Keratinocyte (primary cell): ENCODE results near the gene KRT71. TPM values are rescaled to one million over a fixed set of nuclear protein-coding genes. Genes with fewer than 3 reads are reported as not detected.

ENCODE experiments used
- DNase-seq: peaks from one replicate; pipeline ENCODE4 v3.0.0-alpha.2; 2011; ENCODE audit warnings: low read depth, missing footprints, low spot score
- FAIRE-seq: peaks from 2 replicates; lab custom pipeline; 2011; peaks lifted over from hg19 to GRCh38; lab: Jason Lieb, UNC
- H2AFZ ChIP-seq: 2 replicates; pipeline ENCODE4 v1.6.0; 2012; ENCODE audit warnings: low read length, control low read depth, inconsistent platforms; ENCODE audit not compliant: control insufficient read depth
- H3K27ac ChIP-seq: 2 replicates; pipeline ENCODE4 v1.5.1; 2011; ENCODE audit warnings: low read length; ENCODE audit not compliant: control insufficient read depth, insufficient read depth
- H3K27me3 ChIP-seq: 3 replicates; pipeline ENCODE4 v1.6.0; 2011; ENCODE audit warnings: low read length; ENCODE audit not compliant: control insufficient read depth, insufficient read depth; ENCODE audit errors: extremely low read depth
- H3K36me3 ChIP-seq, 2 experiments: 2 replicates in 1 of 2; 3 replicates in 1 of 2; pipeline ENCODE4 v1.5.1; 2011; ENCODE audit warnings: low read length in 2 of 2, mild to moderate bottlenecking in 1 of 2; ENCODE audit not compliant: control insufficient read depth in 2 of 2, insufficient read depth in 2 of 2; ENCODE audit errors: extremely low read depth in 1 of 2
- H3K4me1 ChIP-seq: 3 replicates; pipeline ENCODE4 v1.5.1; 2011; ENCODE audit warnings: low read length; ENCODE audit not compliant: control insufficient read depth, insufficient read depth; ENCODE audit errors: extremely low read depth
- H3K4me2 ChIP-seq: 3 replicates; pipeline ENCODE4 v1.6.0; 2011; ENCODE audit warnings: low read depth, low read length; ENCODE audit not compliant: control insufficient read depth, insufficient read depth; ENCODE audit errors: extremely low read depth
- H3K4me3 ChIP-seq, 3 experiments: fragments of 200-600 bp in 1 of 3; sonication (generic) in 1 of 3; 2 replicates in 2 of 3; 3 replicates in 1 of 3; pipeline ENCODE4 v1.5.1; 2011 to 2016; ENCODE audit warnings: low read length in 3 of 3, mild to moderate bottlenecking in 3 of 3, control low read depth in 2 of 3, inconsistent platforms in 1 of 3, low read depth in 1 of 3, mixed read lengths in 1 of 3, mixed run types in 1 of 3, moderate library complexity in 1 of 3; ENCODE audit not compliant: control insufficient read depth in 2 of 3, insufficient read depth in 2 of 3; ENCODE audit errors: extremely low read depth in 1 of 3
- H3K79me2 ChIP-seq: 2 replicates; pipeline ENCODE4 v1.6.0; 2012; ENCODE audit warnings: low read length; ENCODE audit not compliant: control insufficient read depth, insufficient read depth
- H3K9ac ChIP-seq: 3 replicates; pipeline ENCODE4 v1.6.0; 2011; ENCODE audit warnings: low read length; ENCODE audit not compliant: control insufficient read depth, insufficient read depth; ENCODE audit errors: extremely low read depth
- H3K9me1 ChIP-seq: 3 replicates; pipeline ENCODE4 v1.6.0; 2011; ENCODE audit warnings: low read length; ENCODE audit not compliant: control insufficient read depth, insufficient read depth; ENCODE audit errors: extremely low read depth
- H3K9me3 ChIP-seq: 2 replicates; pipeline ENCODE4 v1.5.1; 2012; ENCODE audit warnings: low read depth, low read length; ENCODE audit not compliant: control insufficient read depth
- H4K20me1 ChIP-seq: 3 replicates; pipeline ENCODE4 v1.6.0; 2011; ENCODE audit warnings: low read length; ENCODE audit not compliant: control insufficient read depth, insufficient read depth; ENCODE audit errors: extremely low read depth
- EZH2 ChIP-seq: IDR thresholded peaks from one replicate; pipeline ENCODE4 v1.6.1; 2012; ENCODE audit warnings: inconsistent platforms, mild to moderate bottlenecking, low read length, moderate library complexity
- dilution Hi-C: fragments of 300-500 bp; cut with MboI; formaldehyde crosslinking; loops from one replicate; pipeline ENCODE4 v1.7.0; 2020; ENCODE audit warnings: low sequenced_read_pairs; ENCODE audit not compliant: extremely low pct_ligation_motif_present
- polyA plus RNA-seq, 5 experiments: library from polyadenylated mRNA; depleted of rRNA in 3 of 5; stranded (reverse) in 3 of 5; stranded (forward) in 1 of 5; unstranded in 1 of 5; fragments of >200 nt; gene quantifications; 1 replicate in 1 of 5; 2 replicates in 3 of 5; 3 replicates in 1 of 5; pipeline versions ENCODE4 v1.2.1 to v1.2.3, GENCODE V29; 2011 to 2012; ENCODE audit warnings: missing spikeins in 2 of 5, low read depth in 1 of 5, low replicate concordance in 1 of 5
- TF ChIP-seq, protein P1 (sequence below), 3 experiments: IDR thresholded peaks in 1 of 3; conservative IDR thresholded peaks in 1 of 3; optimal IDR thresholded peaks in 1 of 3; 2 replicates in 2 of 3; 3 replicates in 1 of 3; pipeline versions ENCODE3 to v1.5.1; 2011; ENCODE audit warnings: low read length in 3 of 3, mild to moderate bottlenecking in 3 of 3, moderate library complexity in 2 of 3, control low read depth in 1 of 3, inconsistent platforms in 1 of 3; ENCODE audit not compliant: insufficient read depth in 2 of 3; ENCODE audit errors: extremely low read depth in 1 of 3

KRT71 gene
- polyA plus RNA-seq, 1 donor (not counting 4 experiments of a cell fraction or from before 2014, with no cell fraction given): not detected

GRCh38 chr12:52585946-52586345, 33.0 kb upstream of the KRT71 start:
- no peak overlapping the region for H3K4me3 ChIP-seq
- dilution Hi-C loops: no loop called here
- H3K9me3 ChIP-seq: no peaks in the 10 kb centered on the region
- peaks cover 25% of the 10 kb centered on the region for H3K4me1 ChIP-seq
- TF ChIP-seq, protein P1, sequence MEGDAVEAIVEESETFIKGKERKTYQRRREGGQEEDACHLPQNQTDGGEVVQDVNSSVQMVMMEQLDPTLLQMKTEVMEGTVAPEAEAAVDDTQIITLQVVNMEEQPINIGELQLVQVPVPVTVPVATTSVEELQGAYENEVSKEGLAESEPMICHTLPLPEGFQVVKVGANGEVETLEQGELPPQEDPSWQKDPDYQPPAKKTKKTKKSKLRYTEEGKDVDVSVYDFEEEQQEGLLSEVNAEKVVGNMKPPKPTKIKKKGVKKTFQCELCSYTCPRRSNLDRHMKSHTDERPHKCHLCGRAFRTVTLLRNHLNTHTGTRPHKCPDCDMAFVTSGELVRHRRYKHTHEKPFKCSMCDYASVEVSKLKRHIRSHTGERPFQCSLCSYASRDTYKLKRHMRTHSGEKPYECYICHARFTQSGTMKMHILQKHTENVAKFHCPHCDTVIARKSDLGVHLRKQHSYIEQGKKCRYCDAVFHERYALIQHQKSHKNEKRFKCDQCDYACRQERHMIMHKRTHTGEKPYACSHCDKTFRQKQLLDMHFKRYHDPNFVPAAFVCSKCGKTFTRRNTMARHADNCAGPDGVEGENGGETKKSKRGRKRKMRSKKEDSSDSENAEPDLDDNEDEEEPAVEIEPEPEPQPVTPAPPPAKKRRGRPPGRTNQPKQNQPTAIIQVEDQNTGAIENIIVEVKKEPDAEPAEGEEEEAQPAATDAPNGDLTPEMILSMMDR (optimal IDR thresholded peaks at IDR 0.05 in 1 of 3, IDR thresholded peaks at IDR 0.05 in 1 of 3, conservative IDR thresholded peaks at IDR 0.05 in 1 of 3; ENCODE audit: extremely low read depth in 1 of 3, insufficient read depth in 2 of 3, low read length in 3 of 3): no peak
- TF ChIP-seq EZH2: no peak
- no peak overlapping the region for H2AFZ ChIP-seq
- H3K9ac ChIP-seq: no peak overlapping the region
- FAIRE-seq (no peak), DNase-seq (no peak)
- no peaks in the 10 kb centered on the region for H4K20me1 ChIP-seq
- H3K27ac ChIP-seq: no peak overlapping the region
- H3K79me2 ChIP-seq: no peaks in the 10 kb centered on the region
- no peaks in the 10 kb centered on the region for H3K36me3 ChIP-seq
- H3K27me3 ChIP-seq: no peaks in the 10 kb centered on the region
- H3K4me2 ChIP-seq: no peak overlapping the region
- peaks cover 1% of the 10 kb centered on the region for H3K9me1 ChIP-seq

DNA sequence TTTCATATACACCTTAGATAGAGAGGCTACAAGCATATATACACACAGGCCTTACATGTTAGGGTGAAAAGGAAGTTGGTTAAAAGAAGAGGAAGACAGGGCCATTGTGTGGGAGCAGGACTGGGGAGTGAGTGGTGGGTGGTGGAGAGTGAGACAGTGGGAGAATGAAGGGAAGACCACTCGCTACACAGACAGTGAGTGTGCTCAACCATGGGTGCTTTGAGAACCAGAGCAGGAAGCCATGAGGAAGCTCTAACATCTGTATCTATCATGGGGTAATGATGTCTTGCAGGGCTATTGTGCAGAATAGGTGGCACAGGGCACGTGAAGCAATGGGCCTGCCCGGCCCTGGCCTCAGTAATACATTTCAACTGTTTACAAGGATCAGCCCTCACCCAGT, 32.1 kb upstream of the KRT71 start:
- no peaks in the 10 kb centered on the region for H3K27me3 ChIP-seq
- H3K36me3 ChIP-seq: no peaks in the 10 kb centered on the region
- H3K4me2 ChIP-seq: no peak overlapping the region
- dilution Hi-C loops: no loop called here
- H3K9me3 ChIP-seq: no peaks in the 10 kb centered on the region
- H3K27ac ChIP-seq: no peak overlapping the region
- H3K9ac ChIP-seq: no peak overlapping the region
- no peak for FAIRE-seq
- DNase-seq: no peak
- H3K4me1 ChIP-seq: peaks cover 33% of the 10 kb centered on the region
- peaks cover 2% of the 10 kb centered on the region for H3K9me1 ChIP-seq
- no peak overlapping the region for H2AFZ ChIP-seq
- H4K20me1 ChIP-seq: no peaks in the 10 kb centered on the region
- H3K79me2 ChIP-seq: no peaks in the 10 kb centered on the region
- TF ChIP-seq, protein P1 (optimal IDR thresholded peaks at IDR 0.05 in 1 of 3, IDR thresholded peaks at IDR 0.05 in 1 of 3, conservative IDR thresholded peaks at IDR 0.05 in 1 of 3; ENCODE audit: extremely low read depth in 1 of 3, insufficient read depth in 2 of 3, low read length in 3 of 3): no peak
- no peak for TF ChIP-seq EZH2
- H3K4me3 ChIP-seq: no peak overlapping the region
